Small intestine (tissue), 7 donors: ENCODE measurements around the gene NR3C1. TPM values are rescaled to one million over a fixed set of nuclear protein-coding genes. Genes with fewer than 3 reads are reported as not detected.

Experiments used
- DNase-seq, 2 donors: peaks; one replicate each; pipeline versions ENCODE4 v3.0.0 to v3.0.0-alpha.2; 2013
- FAIRE-seq: peaks from 2 replicates; lab custom pipeline; 2012; peaks lifted over from hg19 to GRCh38; lab: Jason Lieb, UNC
- H3K27ac ChIP-seq, 3 donors: one replicate each; pipeline ENCODE4 v1.5.1; 2013; ENCODE audit warnings: low read length in 2 of 3, mild to moderate bottlenecking in 2 of 3, control low read depth in 1 of 3, inconsistent platforms in 1 of 3, low read depth in 1 of 3, moderate library complexity in 1 of 3
- H3K27me3 ChIP-seq, 3 donors: one replicate each; pipeline ENCODE4 v1.6.1; 2013; ENCODE audit warnings: low read length in 3 of 3, inconsistent platforms in 1 of 3; ENCODE audit not compliant: control insufficient read depth in 3 of 3, insufficient read depth in 3 of 3
- H3K36me3 ChIP-seq, 3 donors: one replicate each; pipeline ENCODE4 v1.6.1; 2013; ENCODE audit warnings: low read length in 3 of 3, inconsistent platforms in 1 of 3, low read depth in 1 of 3, mild to moderate bottlenecking in 1 of 3, moderate library complexity in 1 of 3; ENCODE audit not compliant: control insufficient read depth in 3 of 3, insufficient read depth in 2 of 3
- H3K4me1 ChIP-seq, 3 donors: one replicate each; pipeline ENCODE4 v1.6.1; 2013; ENCODE audit warnings: low read length in 2 of 3, inconsistent platforms in 1 of 3, low read depth in 1 of 3, mild to moderate bottlenecking in 1 of 3, moderate library complexity in 1 of 3; ENCODE audit not compliant: control insufficient read depth in 3 of 3, insufficient read depth in 2 of 3
- H3K4me3 ChIP-seq, 3 donors: one replicate each; pipeline ENCODE4 v1.5.1; 2013; ENCODE audit warnings: low read length in 3 of 3, control low read depth in 1 of 3, inconsistent platforms in 1 of 3, low read depth in 1 of 3, mild to moderate bottlenecking in 1 of 3, moderate library complexity in 1 of 3
- H3K9me3 ChIP-seq, 2 donors: one replicate each; pipeline ENCODE4 v1.6.1; 2013; ENCODE audit warnings: low read depth in 1 of 2, low read length in 1 of 2; ENCODE audit not compliant: control insufficient read depth in 2 of 2, insufficient read depth in 1 of 2
- WGBS, 3 donors: extraction: QIAGEN DNeasy Blood & Tissue Kit; methylation state at CpG; one replicate each; pipeline ENCODE4 v1.1.7; 2013; 5-methylcytosine and 5-hydroxymethylcytosine counted together
- polyA plus RNA-seq, 4 donors: library from polyadenylated mRNA; stranded (reverse) in 3 of 4; unstranded in 1 of 4; fragments of 200-250 nt in 3 of 4; fragments of 120-200 nt in 1 of 4; gene quantifications; one replicate each; pipeline versions ENCODE4 v1.2.1 to v1.2.3, GENCODE V29; 2013
- donor health status: healthy with polysubstance abuse.
- donor health status: control.
- donor health status: control.
- donor health status: Bipolar disorder and iron deficiency.
- donor health status: healthy.

The NR3C1 gene
- polyA plus RNA-seq, 4 donors = 13.7 to 32.2 (median 16.8) TPM

GRCh38 chr5:143442385-143442784, 38.9 kb upstream of the NR3C1 start:
- Histone ChIP-seq H3K27ac (no peak overlapping the region), H3K9me3 (no peaks in the 10 kb centered on the region), H3K4me3 (no peak overlapping the region), H3K36me3 (no peaks in the 10 kb centered on the region), H3K27me3 (no peaks in the 10 kb centered on the region), H3K4me1 (no peaks in the 10 kb centered on the region)
- 81 to 87% (median 83%) methylated on average over 2 of the region's 2 CpGs for WGBS, 3 donors
- DNase-seq (no peak), FAIRE-seq (no peak)

- H3K27ac ChIP-seq = no peak overlapping the region
- DNase-seq = no peak
- no peak for FAIRE-seq
- no peak overlapping the region for H3K4me3 ChIP-seq
- H3K27me3 ChIP-seq = no peaks in the 10 kb centered on the region
- no peaks in the 10 kb centered on the region for H3K9me3 ChIP-seq
- H3K36me3 ChIP-seq = no peaks in the 10 kb centered on the region
- 26 to 54% (median 40%) methylated on average over 2 of the region's 2 CpGs for WGBS, 3 donors
- no peaks in the 10 kb centered on the region for H3K4me1 ChIP-seq
These were observed 37.1 kb upstream of the NR3C1 start for GRCh38 chr5:143440448-143441115.

DNA sequence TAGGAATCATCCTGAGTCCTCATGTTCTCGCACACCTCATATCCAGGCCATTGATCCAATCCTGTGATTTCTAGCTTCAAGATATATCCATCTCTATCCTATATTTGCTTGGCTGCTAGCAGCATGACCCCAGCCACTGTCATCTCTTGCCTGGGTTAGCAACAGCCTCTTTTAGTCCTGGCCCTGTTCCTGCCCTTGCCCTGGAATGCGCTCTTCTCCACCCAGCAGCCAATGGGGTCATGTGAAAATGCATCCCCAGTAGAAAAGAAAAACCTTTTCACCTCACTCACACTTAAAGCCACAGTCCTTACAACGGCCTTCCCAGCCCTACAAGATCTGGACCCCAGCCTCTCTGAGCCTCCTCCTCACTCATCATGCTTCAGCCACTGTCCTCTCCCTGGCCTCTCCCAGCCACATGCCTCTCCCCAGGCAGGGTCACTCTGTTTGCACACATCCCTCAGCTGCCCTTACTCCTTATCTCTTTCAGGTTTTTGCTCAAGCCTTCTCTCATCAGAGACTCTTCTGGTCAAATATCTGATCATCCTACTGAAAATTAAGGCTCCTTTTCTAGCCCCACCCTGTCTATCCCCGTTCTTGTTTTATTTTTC, 34.3 kb upstream of the NR3C1 start:
- Histone ChIP-seq H3K4me1 (peaks cover 0 to 6% (median 0%) of the 10 kb centered on the region in 3 donors), H3K27me3 (peaks cover 0 to 4% (median 0%) of the 10 kb centered on the region in 3 donors), H3K4me3 (no peak overlapping the region), H3K27ac (no peak overlapping the region), H3K36me3 (no peaks in the 10 kb centered on the region), H3K9me3 (no peaks in the 10 kb centered on the region)
- 87 to 90% (median 89%) methylated on average over 4 of the region's 4 CpGs for WGBS, 3 donors
- DNase-seq = no peak
- FAIRE-seq = no peak

GRCh38 chr5:143436871-143437270, 33.4 kb upstream of the NR3C1 start:
- WGBS, 3 donors = 51 to 66% (median 55%) methylated on average over 2 of the region's 2 CpGs
- Histone ChIP-seq H3K9me3 (no peaks in the 10 kb centered on the region), H3K27ac (no peak overlapping the region), H3K27me3 (peaks cover 0 to 4% (median 0%) of the 10 kb centered on the region in 3 donors), H3K4me1 (peaks cover 0 to 6% (median 0%) of the 10 kb centered on the region in 3 donors), H3K4me3 (no peak overlapping the region), H3K36me3 (no peaks in the 10 kb centered on the region)
- FAIRE-seq = peak; percentile 64
- DNase-seq = no peak

DNA sequence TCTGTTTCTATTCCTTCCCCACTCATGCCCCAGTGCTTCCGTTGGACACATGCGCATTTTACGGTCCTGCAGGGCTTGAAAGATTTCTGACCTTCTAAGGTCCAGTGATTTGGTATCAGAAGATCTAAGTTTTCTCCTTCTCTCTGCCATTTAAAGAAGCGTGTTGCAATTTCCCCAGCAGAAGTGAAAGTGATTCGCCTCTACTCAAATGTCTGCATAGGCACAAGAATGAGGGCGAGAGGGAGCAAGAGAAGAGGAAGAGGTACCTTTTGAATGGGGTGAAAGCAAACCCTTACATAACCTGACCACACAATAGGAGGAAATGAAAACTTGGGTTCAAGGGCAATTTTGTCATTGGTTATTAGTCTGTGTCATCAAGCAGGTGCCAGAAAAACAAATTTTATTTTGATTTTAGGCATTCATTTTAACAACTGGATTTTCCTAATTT, 31.7 kb upstream of the NR3C1 start:
- peak in 1 of 2 donors; percentile 65 for DNase-seq
- 2 to 32% (median 14%) methylated on average over 6 of the region's 6 CpGs for WGBS, 3 donors
- H3K27me3 ChIP-seq = peaks cover 0 to 4% (median 0%) of the 10 kb centered on the region in 3 donors
- peaks cover 0 to 6% (median 0%) of the 10 kb centered on the region in 3 donors for H3K4me1 ChIP-seq
- H3K9me3 ChIP-seq = no peaks in the 10 kb centered on the region
- FAIRE-seq = no peak
- peak overlapping the region in 2 of 3 donors; percentile 17 to 47 for H3K4me3 ChIP-seq
- no peaks in the 10 kb centered on the region for H3K36me3 ChIP-seq
- H3K27ac ChIP-seq = peak overlapping the region in 2 of 3 donors; percentile 53 to 78

DNA sequence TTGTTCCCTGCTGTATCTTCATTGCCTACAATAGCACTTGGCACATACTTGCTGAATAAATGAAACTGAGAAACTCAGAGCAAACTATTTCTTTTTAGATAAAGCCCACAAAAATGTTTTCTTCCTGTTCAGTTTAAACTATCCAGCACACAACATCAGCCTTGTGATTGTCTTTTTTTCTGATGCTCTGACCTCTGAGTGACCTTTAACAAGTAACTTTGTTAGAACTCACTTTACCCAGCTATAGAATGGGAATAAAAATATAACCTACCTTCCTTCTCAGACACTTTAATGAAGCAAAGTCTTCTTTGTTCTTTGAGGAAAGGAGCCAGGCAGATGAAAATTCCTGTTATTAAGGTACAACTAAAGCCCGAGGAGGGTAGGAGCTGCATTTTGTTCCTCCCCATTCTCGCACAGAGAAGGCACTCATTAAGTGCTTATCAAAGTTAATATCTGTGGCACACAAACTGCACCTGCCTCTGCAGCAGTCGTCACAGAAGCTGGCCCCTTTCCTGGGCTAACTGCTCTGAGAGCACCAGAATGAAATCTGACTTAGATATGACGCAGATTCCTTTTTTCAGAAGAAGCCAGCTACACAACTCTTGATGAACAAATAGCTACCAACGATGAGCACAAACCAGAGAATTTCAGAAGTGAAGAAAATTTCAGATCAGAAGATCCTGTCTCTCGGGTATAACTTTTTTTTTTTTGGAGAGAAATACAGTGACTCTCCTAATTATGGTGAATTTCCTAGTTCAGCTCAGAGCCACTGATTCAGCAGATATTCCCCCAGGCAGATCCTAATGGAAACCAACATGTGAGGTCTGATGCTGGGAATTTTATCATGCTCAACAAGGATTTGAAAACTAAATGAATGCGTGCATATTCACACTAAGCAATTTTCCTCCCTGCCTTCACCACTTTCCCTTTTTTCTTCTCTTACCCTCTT, 31.0 kb upstream of the NR3C1 start:
- H3K27me3 ChIP-seq = peaks cover 0 to 4% (median 0%) of the 10 kb centered on the region in 3 donors
- H3K4me1 ChIP-seq = peaks cover 0 to 6% (median 0%) of the 10 kb centered on the region in 3 donors
- no peaks in the 10 kb centered on the region for H3K36me3 ChIP-seq
- FAIRE-seq = no peak
- peak overlapping the region in 2 of 3 donors; percentile 53 to 78 for H3K27ac ChIP-seq
- WGBS, 3 donors = 9 to 34% (median 10%) methylated on average over 7 of the region's 7 CpGs
- DNase-seq = peak in 1 of 2 donors; percentile 24
- H3K4me3 ChIP-seq = peak overlapping the region in 2 of 3 donors; percentile 17 to 47
- no peaks in the 10 kb centered on the region for H3K9me3 ChIP-seq

DNA sequence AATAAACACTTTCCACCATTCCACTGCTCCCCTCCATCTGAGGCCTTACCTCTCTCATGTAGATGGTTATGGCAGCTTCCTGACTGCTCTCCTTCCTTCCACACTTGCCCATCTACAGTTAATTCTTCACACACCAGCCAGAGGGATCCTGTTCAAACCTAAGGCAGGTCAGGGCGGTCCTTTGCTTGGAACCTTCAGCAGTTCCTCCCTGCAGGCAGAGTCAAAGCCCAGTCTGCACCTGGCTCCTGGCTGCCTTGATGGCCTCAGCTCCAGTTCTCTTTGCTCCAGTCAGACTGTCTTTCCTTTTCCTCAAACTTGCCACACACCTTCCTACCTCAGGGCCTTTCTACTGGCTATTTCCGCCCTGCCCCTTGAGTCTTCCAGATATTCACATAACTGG, 30.2 kb upstream of the NR3C1 start:
- FAIRE-seq (no peak), DNase-seq (no peak)
- no peak overlapping the region for H3K27ac ChIP-seq
- H3K9me3 ChIP-seq = no peaks in the 10 kb centered on the region
- H3K4me3 ChIP-seq = no peak overlapping the region
- peaks cover 0 to 6% (median 0%) of the 10 kb centered on the region in 3 donors for H3K4me1 ChIP-seq
- peaks cover 0 to 4% (median 0%) of the 10 kb centered on the region in 3 donors for H3K27me3 ChIP-seq
- 80 to 96% (median 96%) methylated on average over 2 of the region's 2 CpGs for WGBS, 3 donors
- no peaks in the 10 kb centered on the region for H3K36me3 ChIP-seq
